Ramos (cell line): Measurements from ENCODE around the gene SEC11A.
"Not testable (repeated sequence)": the region's sequence is repeated elsewhere in the genome, so short reads cannot be mapped to it uniquely, and the experiment has no call there.

Experiments
- in situ Hi-C: fragments of 300-500 bp; cut with MboI; formaldehyde crosslinking; loops from one replicate; pipeline ENCODE4 v1.14.3; 2022; ENCODE audit warnings: low sequenced_read_pairs; ENCODE audit not compliant: unreplicated experiment

SEC11A gene

DNA sequence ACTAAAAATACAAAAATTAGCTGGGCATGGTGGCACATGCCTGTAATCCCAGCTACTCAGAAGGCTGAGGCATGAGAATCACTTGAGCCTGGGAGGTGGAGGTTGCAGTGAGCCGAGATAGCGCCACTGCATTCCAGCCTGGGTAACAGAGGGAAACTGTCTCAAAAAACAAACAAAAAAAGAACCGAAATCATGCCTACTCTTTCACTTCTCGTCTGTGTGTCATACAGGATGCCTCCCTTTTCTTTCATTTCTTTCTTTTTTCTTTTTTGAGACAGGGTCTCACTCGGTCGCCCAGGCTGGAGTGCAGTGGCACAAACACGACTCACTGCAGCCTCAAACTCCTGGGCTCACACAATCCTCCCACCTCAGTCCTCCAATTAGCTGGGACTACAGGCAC lies 29.5 kb downstream of the SEC11A start:
- in situ Hi-C loops, result not testable (repeated sequence)

DNA sequence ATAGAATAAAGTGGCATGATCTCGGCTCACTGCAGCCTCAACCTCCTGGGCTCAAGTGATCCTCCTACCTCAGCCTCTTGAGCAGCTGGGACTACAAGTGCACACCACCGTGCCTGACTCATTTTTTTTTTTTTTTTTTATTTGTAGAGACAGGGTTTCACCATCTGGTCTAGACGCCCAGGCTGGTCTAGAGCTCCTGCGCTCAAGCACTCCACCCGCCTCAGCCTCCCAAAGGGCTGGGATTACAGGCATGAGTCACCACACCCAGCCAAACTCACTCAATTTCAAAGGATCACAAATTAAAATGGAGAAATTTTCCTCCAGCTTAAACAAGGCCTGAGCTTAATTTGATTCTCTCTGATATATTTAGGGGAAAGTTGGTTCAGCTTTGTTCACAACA lies 30.6 kb downstream of the SEC11A start:
- in situ Hi-C loops, result no loop called here

DNA sequence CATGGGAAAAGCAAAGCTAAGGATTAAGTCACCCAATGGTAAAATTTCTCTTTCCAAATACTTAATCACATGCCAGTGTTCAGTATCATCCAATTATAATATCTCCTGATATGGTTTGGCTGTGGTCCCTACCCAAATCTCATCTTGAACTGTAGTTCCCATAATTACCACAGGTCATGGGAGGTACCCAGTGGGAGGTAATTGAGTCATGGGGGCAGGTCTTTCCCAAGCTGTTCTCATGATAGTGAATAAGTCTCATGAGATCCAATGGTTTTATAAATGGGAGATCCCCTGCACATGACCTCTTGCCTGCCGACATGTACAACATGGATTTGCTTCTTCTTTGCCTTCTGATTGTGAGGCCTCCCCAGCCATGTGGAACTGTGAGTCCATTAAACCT lies 31.8 kb downstream of the SEC11A start:
- in situ Hi-C loops, result no loop called here

DNA sequence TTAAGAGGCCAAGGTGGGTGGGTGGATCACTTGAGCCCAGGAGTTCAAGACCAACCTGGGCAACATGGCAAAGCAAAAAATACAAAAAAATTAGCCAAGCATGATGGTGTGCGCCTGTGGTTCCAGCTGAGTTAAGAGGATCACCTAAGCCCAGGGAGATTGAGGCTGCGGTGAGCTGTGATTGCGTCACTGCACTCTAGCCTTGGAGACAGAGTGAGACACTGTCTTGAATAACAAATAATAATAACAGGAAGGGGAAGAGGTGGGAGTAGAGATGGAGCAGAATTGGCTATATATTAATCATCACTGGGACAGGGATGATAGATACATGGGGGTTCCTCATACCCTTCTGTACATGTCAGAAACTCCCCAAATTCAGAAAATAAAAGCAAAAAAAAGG lies 34.1 kb downstream of the SEC11A start:
- in situ Hi-C loops, result no loop called here

DNA sequence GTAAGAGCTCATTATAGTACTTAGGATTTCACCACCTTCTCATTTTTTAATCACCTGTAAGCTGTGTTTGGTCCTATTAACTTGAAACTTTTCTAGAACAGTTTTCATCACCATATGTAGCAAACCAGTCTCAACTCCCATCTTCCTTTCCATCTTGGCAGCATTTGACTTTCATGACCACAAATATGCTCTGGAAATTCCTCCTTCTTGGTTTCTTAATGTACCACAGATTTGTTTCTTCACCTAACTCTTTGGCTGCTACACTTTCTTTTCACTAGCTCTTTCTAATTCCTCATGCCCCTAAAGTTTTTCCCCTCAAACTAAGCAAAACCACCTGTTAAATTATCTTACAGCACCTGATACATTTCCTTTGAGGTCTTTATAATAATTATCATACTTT lies 44.7 kb downstream of the SEC11A start:
- in situ Hi-C loops, result no loop called here

DNA sequence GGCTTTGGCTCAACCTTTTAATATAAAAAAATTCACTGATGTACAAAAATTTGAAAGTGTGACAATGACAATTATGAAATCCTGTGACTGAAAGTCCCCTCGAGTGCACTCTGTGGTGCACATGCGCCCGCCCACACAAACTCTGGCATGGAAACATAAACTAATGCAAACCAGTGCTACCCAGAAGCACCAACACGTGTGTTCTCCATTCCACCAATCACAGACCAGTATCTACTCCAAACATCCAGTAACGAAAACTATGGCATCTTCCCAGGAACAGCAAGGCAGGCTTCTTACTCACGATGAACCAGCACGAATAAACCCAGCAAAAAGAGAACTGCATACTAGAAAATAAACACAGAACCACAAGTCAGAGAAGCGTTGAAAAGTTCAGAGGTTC lies 46.2 kb downstream of the SEC11A start:
- in situ Hi-C loops, result no loop called here

DNA sequence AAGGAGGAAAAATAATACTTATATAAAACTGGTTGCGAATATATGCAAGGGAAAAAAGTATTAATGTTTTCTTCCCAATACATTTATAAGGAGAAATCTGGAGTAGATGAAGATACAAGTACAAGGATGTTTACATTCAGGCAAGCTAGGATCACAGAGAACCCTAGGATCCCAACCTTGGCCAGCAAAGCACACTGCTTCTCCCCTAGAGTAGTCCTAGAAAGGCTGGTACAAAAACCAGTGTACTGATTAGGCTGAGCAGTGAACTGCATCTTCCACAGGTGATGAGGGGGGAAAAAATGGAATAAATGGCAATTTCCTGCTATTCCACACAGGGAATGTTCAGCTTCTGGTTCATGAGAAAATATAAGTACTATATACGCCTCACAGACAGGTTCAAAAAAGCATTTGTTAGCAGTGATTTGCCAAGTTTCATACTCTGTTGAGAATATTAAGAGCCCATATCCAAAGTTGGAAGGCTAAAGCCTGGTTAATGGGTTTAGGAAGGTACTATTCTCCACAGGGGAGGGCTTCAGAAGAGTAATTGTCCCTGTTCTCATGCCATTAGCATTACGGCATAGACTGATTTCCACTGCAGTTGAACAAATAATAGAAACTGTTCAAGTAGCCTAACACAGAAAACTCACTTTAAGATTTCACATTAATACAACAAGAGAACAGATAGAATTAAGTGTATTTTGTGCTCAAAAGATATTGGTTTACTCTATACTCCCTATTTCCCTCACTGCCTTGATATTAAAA lies 47.5 kb downstream of the SEC11A start:
- in situ Hi-C loops, result no loop called here

DNA sequence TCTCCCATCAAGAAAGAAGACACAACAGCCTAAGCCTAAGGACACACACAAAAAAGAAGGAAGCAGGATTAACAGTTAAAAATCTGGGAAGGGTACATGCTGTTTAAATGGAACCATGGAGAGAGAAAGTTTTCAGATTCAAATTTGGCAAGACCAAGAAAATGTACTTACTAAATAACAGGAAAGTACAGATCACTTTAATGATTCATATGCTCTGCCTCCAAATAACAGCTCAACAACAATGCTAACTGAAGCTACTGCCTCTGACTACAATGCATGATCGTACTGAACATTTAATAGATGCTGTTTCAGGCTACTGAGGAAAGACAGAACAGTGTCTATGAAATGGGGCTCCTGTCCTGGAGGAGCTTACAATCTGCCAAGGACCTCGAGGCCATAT lies 49.6 kb downstream of the SEC11A start:
- in situ Hi-C loops, result no loop called here

DNA sequence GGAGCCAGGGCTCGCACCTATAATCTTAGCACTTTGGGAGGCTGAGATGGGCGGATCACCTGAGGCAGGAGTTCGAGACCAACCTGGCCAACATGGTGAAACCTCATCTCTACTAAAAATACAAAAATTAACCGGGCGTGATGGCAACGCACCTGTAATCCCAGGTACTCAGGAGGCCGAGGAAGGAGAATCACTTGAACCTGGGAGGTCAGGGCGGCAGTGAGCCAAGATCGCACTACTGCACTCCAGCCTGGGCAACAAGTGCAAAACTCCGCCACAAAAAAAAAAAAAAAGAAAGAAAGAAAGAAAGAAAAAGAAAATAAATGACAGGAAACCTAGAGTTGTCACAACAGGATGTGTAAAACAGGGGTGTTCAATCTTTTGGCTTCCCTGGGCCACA lies 54.9 kb downstream of the SEC11A start:
- in situ Hi-C loops, result no loop called here

DNA sequence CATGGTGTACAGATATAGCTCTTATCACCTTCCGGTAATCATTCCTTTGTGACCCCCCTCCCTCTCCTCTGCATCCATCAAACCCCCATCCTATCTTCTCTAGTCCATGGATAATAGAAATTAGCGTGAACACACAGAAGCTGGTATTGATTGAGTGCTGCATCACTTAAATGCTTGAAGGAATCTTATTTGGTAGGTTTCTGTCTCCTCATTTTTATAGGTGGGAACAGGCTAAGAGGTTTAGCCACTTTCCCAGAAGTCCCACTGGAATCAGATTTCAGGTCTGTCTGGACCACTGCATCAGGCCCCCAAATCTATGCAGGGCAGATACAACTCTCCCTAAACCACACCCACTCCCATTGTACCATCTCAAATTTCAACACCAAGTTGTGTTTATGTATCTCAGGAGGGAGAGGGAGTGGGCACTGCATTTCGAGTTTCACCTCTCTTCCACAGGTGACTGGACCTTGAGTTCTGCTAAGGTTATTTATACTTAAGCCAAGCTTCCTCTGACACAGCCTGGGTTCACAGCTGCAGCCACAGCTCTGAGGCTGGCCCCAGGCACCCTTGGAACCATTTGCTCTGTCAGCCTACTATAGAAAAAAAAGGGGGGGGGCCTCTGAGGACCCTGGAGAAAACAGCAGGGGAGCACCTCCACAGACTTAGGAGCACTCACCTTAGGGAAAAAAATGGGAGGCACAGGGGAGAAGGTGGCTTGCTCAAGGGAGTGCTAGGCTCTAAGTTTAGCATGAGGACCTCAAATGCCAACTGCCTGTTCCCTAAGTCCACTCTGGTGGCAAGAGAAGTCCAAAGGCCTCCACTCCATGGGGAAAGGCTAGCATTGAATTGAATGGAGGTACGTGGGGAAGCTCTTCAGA lies 55.8 kb downstream of the SEC11A start:
- in situ Hi-C loops, result no loop called here

DNA sequence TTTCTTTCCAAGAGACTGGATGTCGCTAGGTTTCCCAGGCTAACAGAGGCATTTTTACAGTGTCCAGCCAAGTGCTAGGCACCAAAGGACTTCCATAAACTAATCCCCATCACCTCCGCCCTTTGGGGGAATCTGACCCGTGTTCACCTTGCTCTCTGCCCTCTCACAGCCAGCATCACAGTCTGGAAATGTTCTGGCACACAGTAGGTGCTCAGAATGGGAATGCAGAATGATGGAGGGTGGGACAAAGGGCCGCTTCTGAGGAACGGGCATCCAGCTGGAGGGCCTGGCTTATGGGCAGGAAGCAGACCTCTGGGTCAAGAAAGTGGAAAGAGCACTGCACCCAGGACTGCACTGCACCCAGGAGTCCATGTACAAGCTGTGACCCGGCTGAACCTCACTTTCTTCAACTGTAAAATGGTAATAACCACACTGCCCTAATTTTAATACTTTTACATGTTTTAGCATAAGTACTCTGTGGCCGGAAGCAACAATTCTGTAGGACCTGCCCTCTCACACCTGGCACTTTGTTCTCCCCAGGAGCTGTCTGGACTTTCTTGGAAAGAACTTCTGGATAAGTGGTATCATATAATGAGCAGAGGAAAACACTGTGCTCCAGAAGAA lies 57.0 kb downstream of the SEC11A start:
- in situ Hi-C loops, result no loop called here

DNA sequence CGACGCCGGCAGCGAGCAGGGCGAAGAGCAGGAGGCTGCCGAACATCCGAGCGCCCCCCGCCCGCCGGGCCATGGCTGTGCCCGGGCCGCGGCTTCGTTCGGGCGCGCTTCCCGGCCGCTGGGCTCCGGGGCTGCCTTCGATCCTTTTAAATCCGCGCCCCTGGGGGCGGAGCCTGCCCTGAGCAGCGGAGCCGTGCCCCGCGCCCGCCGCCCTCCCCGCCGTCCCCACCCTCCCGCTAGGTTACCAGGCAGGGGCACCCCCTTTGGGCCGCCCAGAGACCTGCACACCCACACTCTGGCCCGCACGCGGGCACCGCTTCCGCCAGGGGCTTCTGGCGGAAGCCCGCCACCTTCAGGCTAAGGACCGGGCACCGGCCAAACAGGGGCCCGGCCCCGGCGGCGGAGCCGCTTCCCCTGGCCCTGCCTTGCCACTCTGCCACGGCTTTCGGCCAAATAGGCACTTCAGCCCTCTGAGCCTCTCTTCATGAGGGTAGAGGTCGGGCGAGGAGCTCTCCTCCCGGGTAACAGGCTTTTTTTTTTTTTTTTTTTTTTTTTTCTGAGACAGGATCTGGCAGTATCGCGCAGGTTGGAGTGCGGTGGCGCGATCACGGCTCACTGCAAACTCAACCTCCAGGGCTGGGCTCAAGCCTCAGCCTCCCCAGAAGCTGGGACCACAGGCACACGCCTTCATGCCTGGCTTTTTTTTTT lies 57.7 kb downstream of the SEC11A start, which contains the start of gene NMB:
Gene NMB (minus strand): TSS at position 120 of the 708 bp plus-strand sequence. CDS start 47 bp downstream, at position 73.
- in situ Hi-C loops, result no loop called here

DNA sequence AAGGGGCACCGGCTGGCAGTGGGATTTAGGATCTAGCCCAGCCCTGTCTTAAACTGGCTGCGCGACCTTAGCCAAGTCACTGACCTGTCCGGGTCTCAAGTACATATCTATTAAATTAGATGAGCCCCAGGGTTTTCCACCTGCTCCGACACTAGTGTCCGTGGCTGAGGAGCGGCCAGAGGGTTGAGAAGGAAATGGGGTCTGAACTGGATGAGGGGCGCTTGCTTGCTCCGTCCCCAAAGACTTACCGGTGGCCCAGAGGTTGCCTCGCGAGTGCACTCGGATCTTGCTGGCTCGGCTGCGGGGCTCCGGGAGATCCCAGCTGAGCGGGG lies 58.2 kb downstream of the SEC11A start:
- in situ Hi-C loops, result no loop called here

DNA sequence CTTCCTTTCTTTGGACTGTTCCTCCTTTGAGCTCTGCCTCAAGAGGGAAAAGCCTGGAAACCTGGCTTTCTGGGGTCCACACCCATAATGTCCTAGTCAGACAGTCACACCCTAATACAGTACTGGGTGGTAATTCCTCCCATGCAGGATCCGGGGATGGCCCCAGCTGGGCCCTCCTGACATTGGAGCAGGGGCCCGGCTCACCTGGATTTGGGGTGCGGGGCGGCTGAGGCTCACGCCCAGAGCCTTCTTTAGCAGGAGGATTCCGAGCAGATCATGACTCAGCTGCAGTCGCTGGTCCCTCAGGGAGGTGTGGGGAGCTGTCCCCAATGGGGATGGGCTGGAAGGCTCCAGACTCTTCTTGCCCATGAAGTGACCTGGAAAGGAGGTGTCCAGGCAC lies 59.0 kb downstream of the SEC11A start:
- in situ Hi-C loops, result no loop called here

DNA sequence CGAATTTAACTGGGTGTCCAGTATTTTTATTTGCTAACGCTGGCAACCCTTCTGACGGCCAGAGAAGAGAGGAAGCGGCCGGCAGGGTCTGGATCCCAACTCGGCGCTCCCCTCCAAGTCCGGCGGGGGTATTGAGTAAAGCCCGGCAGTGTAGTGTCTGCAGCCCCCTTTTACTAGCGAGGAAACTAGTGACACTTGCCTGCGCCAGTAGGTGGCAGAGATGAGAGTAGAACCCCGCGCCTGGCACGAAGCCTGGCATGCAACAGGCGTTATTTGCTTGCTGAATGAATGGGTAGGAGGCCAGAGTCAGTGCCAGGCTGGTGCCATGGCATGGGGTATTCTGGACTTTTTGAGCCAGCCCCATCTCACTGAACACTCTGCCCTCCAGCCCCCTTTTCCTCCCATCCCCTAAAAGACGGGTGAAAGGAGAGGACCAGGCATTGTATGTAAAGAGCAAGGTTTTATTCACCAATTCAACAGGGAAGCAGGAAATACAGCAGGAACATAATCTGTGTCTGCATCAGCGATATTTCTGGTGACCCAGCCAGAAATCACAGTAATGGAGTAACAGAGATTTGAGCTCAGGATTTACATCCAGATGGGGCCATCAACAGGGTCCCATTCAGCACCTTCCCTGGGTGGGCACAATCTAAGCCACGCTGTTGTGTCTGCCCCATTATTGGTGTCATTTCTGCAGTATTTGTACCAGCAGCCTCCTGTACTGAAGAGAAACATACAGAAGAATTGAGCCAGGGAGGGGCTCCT lies 61.1 kb downstream of the SEC11A start:
- in situ Hi-C loops, result no loop called here

DNA sequence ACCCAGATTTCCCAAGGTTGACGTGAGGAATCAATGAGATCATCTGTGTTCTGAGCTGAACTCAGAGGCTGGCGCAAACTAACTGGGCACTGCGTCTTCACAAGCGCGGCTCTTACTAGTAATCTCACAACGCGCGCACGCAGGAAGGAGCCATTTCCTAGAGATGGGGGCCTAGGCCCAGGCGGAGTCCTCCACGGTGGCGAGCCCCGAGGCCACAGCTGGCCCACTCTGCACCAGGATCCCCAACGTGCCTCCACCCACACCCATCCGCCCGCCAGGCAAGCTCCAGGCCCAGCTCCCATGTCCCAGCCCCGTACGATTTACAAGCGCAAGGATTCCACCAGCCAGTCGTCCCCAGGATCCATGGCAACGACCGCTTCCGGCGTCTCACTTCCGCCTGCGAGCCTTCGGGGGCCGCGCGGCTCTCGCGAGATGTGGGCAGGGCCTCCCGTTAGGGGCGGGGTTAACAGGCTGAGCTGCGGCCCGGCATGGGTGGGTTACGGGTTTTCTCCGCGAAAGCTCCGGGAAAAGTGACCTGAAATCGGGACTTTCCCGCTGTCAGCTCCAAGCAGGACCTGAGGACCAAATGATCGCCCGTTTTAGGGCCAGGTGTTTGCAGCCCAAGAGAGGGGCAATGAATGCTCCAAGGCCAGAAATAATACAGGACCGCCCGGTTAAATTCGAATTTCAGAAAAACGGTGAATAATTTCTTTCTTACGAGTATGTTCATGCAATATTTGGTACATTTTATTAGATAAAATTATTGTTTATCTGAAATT lies 61.8 kb downstream of the SEC11A start, which contains the start of gene WDR73:
Gene WDR73 (minus strand): TSS at position 374 of the 779 bp plus-strand sequence. CDS start 9 bp downstream, at position 365.
- in situ Hi-C loops, result no loop called here

DNA sequence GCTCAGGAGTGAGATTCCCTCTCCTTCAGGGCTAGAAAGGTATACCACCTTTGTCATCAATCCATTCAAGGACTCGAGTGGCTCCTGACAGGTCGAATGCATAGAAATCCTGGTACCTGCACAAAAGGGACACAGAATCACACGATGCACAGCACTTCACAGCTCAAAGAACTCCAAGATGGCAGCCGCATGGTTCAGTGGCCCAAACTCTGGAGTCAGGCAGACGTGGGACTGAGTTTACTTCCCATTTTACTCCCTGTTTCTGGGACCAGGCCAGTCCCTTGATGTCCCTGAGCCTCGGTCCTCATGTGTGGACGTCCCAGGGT lies 62.4 kb downstream of the SEC11A start:
- in situ Hi-C loops, result no loop called here

DNA sequence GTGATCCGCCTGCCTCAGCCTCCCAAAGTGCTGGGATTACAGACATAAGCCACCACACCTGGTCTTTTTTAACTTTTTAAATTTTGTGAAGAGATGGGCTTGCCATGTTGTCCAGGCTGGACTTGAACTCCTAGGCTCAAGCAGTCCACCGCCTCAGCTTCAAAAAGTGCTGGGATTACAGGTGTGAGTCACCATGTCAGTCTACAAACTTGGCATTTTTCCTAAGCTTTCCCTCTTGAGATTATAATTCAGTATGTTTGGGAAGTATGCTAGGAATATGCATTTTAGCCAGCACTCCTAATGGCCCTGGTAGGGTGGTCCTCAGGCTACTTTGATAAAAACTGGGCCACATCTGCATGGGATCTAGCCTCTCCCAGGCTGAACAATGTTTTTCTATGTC lies 66.2 kb downstream of the SEC11A start:
- in situ Hi-C loops, result no loop called here

DNA sequence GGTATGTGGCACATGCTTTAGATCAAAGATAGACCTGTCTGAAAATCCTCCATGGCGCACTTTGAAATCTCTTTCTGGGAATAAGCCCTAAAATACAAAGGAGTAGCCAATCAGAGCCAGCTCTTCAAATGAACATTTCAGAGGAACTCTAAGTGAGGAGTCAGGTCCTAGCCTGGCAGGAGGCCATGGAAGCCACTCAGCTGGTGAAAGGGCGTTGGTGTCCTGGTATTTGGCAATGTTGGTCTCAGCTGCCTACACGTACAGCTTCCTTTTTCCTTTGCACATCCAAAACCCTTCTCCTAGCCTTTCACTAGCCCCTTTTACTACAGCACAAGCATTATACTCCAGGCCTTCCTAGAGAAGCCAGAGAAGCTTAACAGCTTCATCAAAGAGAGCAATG lies 67.4 kb downstream of the SEC11A start:
- in situ Hi-C loops, result no loop called here
